ENCODE measurements around the gene HOXB5. TPM values are rescaled to one million over a fixed set of nuclear protein-coding genes. Genes with fewer than 3 reads are reported as not detected.

HOXB5 gene
- total RNA-seq, 2 experiments from 2014 or later = not detected

DNA sequence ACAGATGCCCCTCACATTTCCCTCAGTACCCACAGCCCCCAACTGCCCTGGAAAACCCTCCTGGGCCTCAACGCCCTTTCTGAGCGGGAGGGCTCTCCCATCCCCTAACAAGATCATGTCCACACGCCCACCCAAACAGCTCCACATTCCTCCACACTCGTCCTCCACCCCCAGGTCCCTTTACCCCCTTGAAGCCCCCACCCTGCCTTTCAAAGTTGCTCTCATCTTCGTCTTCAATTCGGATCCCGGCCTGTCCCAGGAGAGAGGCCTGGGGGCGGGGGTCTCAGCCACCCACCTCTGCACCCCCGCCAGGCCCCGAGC lies 29.8 kb downstream of the HOXB5 start:
- ChIA-PET CTCF (interaction anchor here (1.2 kb wide), 1 partner anchor 30 kb away, joined by 5 read pairs; the partner anchor contains the start of gene HOXB5), POLR2A (no interaction called here)
- Mint-ChIP-seq H3K4me3 (no peak overlapping the region), H3K9me3 (no peaks in the 10 kb centered on the region), H3K27me3 (peaks cover 8% of the 10 kb centered on the region), H3K36me3 (no peaks in the 10 kb centered on the region), H3K27ac (no peak overlapping the region), H3K4me1 (ENCODE audit: low read depth) (peaks cover 3% of the 10 kb centered on the region)
- DNase-seq = no peak
- intact Hi-C loops (cut with micrococcal nuclease) = loop anchor here (2.0 kb wide), 1 partner anchor 65 kb away; no protein-coding TSS in a partner anchor

DNA sequence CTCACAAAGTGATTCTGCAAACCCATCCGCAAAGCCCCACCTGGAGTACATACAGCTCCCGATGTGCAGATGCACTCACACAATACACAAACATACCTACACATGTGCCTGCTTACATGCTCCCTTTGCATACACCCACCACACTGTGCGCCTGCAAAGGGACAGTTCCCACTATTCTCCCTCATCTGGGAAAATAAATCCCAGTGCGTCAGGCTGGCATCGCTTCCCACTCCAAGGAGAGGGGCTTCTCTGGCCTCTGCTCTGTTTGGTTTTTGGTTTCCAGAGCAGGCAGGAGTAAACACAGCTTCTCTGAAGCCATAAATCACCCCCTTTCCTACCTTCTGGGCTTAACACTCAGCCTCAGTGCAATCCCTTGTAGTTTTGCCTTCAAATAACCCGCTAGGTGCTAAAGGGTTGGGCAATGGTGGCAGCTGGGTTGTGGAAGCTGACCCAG lies 30.2 kb downstream of the HOXB5 start:
- H3K27me3 Mint-ChIP-seq = peaks cover 5% of the 10 kb centered on the region
- CTCF ChIA-PET = interaction anchor here (1.2 kb wide), 1 partner anchor 30 kb away, joined by 5 read pairs; the partner anchor contains the start of gene HOXB5
- POLR2A ChIA-PET = no interaction called here
- intact Hi-C loops (cut with micrococcal nuclease) = loop anchor here (2.0 kb wide), 1 partner anchor 65 kb away; no protein-coding TSS in a partner anchor
- no peaks in the 10 kb centered on the region for H3K36me3 Mint-ChIP-seq
- DNase-seq = no peak
- H3K9me3 Mint-ChIP-seq = no peaks in the 10 kb centered on the region
- H3K4me3 Mint-ChIP-seq = no peak overlapping the region
- peaks cover 2% of the 10 kb centered on the region for H3K4me1 Mint-ChIP-seq (ENCODE audit: low read depth)
- H3K27ac Mint-ChIP-seq = no peak overlapping the region

GRCh38 chr17:48562934-48563333 lies 30.6 kb downstream of the HOXB5 start:
- Mint-ChIP-seq H3K36me3 (no peaks in the 10 kb centered on the region), H3K27ac (no peak overlapping the region), H3K9me3 (no peaks in the 10 kb centered on the region), H3K27me3 (peaks cover 3% of the 10 kb centered on the region), H3K4me3 (no peak overlapping the region), H3K4me1 (ENCODE audit: low read depth) (no peaks in the 10 kb centered on the region)
- intact Hi-C loops (cut with micrococcal nuclease) = loop anchor here (2.0 kb wide), 1 partner anchor 64 kb away; no protein-coding TSS in a partner anchor
- ChIA-PET CTCF (interaction anchor here (1.2 kb wide), 1 partner anchor 31 kb away, joined by 5 read pairs; the partner anchor contains the start of gene HOXB5), POLR2A (no interaction called here)
- no peak for DNase-seq

DNA sequence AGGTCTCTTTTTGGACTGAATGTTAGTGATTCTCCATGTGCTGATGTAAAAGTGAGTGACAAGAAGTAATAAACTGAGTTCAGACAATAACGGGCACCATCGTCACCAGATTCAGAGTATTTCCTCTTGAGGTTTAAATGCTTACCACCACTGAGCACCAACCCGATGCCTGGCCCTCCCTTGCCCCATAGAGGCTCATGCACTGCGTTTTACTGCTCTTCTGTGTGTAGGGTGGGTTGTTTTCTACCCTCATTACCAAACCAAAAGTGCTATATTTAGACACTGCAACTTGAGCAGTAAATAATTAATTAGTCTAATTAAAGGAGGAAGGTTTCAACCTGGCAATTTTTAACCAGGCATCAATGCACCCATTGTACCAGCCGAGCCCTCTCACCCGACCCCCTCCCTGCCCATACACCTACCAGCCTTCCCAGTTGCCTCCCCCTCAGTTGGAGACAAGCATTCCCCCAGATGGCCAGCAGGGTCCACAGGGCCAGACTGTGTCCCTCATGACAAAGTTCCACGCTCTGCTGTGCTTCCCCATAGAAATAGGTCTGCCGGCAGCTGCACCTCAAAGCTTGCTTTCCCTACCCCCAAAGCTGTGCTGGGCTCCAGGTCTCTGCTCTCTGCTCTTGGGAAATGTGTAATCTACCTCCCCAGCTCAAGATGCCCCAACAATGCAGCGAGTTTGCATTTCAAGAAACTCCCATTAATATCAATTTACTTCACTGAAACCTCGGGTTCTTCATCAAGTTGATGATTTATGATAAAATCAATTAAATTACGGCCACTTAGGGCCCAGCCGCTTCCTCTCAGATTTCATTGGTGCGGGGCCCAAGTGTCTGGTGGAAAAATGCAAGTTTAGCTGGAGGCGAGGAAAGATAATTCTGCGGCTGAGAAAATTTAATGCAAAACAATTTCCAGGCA lies 31.4 kb downstream of the HOXB5 start:
- H3K27me3 Mint-ChIP-seq = peaks cover 3% of the 10 kb centered on the region
- no peaks in the 10 kb centered on the region for H3K36me3 Mint-ChIP-seq
- POLR2A ChIA-PET = interaction anchor here (1.4 kb wide), 1 partner anchor 11 kb away, joined by 3 read pairs; no protein-coding TSS in a partner anchor
- intact Hi-C loops (cut with micrococcal nuclease) = loop anchor here (2.0 kb wide), 1 partner anchor 63 kb away; no protein-coding TSS in a partner anchor
- DNase-seq = no peak
- no peak overlapping the region for H3K27ac Mint-ChIP-seq
- CTCF ChIA-PET = interaction anchor here (1.0 kb wide), 1 partner anchor 22 kb away, joined by 3 read pairs; no protein-coding TSS in a partner anchor
- H3K4me3 Mint-ChIP-seq = no peak overlapping the region
- H3K4me1 Mint-ChIP-seq (ENCODE audit: low read depth) = no peaks in the 10 kb centered on the region
- no peaks in the 10 kb centered on the region for H3K9me3 Mint-ChIP-seq

DNA sequence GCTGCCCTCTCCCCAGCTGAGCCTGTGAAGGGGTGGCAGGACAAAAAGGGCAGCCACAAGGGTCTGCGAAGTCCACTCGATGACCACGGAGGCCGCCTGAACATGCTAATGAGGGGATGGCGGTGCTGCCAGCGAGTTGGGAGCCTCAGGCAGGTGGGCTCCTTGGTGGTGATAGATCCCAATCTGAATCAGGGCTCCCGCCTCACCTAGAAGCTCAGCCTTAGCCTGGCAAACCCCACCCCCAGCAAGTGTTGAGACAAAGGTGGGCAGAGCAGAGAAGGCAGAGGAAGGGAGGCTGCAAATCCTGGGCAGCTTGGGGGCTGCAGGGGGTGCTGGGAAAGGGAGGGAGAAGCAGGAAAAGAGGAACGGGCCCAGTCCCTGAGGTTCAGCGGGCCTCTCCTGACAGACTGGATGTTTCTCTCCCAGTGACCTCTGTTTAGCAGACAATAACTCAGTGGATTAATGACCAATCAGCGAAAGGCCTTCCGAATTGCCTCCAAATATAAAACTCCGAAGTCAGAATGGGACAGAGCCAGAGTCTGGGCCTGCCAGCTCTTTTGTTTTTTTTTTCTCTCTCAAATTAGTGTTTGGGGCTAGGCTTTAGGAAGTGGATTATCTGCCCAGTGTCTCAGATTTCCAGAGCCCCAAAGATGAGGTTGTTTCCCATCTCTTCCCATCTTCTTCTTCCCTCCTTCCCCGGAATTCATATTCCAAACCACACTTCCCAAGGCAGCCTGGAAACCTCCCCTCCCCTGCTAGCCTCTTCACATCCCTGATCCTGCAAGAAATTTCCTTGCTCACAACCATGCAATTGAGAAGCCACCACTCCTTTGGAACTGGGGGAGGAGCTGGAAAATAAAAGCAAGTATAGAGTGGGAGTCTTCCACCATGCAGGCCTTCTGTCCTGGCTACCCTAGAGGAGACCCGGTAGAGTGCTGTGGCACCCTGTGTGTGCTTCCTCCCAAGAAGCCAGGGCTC lies 33.5 kb downstream of the HOXB5 start:
- peaks cover 9% of the 10 kb centered on the region for H3K27me3 Mint-ChIP-seq
- H3K4me3 Mint-ChIP-seq = no peak overlapping the region
- H3K36me3 Mint-ChIP-seq = no peaks in the 10 kb centered on the region
- ChIA-PET CTCF (no interaction called here), POLR2A (interaction anchor here (1.4 kb wide), 1 partner anchor 9 kb away, joined by 3 read pairs; no protein-coding TSS in a partner anchor)
- intact Hi-C loops (cut with micrococcal nuclease) = no loop called here
- H3K4me1 Mint-ChIP-seq (ENCODE audit: low read depth) = peaks cover 3% of the 10 kb centered on the region
- DNase-seq = no peak
- no peaks in the 10 kb centered on the region for H3K9me3 Mint-ChIP-seq
- no peak overlapping the region for H3K27ac Mint-ChIP-seq

DNA sequence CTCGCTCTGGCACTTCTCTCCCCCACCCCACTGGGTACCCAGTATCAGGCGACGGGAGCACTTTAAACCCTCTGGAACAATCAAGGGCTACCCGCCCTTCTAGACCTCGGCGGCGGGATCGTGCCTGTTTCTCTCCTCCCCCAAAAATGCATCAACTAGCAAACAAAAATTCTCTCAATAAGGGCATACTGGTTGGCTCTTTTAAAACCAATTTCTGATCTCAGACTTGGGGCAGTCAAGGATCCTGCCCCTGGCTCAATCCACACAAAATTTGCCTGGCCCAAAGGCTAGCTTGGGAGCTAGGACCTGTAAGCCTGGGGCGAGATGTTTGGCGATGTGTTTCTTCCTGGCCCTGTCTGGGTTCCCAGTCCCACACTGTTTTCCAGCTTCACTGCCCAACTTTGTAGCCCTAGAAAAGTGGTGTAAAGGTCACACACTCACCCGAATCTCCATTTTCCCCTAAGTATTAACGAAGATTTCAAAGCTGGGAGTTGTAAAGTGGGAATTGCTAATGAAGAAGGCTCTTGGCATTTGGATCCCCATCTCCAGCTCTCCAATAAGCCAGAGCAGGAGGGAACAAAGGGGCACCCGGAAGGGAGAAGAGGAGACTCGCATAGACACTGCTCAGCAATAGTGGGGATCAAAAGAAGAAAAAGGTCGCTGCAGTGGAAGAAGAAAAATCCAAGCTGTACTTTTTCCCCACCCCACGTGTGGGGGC lies 34.3 kb downstream of the HOXB5 start:
- intact Hi-C loops (cut with micrococcal nuclease) = no loop called here
- ChIA-PET POLR2A (interaction anchor here (0.6 kb wide), 1 partner anchor 23 kb away, joined by 4 read pairs; no protein-coding TSS in a partner anchor), CTCF (no interaction called here)
- H3K4me3 Mint-ChIP-seq = no peak overlapping the region
- no peak overlapping the region for H3K27ac Mint-ChIP-seq
- H3K9me3 Mint-ChIP-seq = no peaks in the 10 kb centered on the region
- peaks cover 9% of the 10 kb centered on the region for H3K27me3 Mint-ChIP-seq
- no peaks in the 10 kb centered on the region for H3K36me3 Mint-ChIP-seq
- peaks cover 6% of the 10 kb centered on the region for H3K4me1 Mint-ChIP-seq (ENCODE audit: low read depth)
- DNase-seq = no peak

- DNase-seq = no peak
- intact Hi-C loops (cut with micrococcal nuclease) = no loop called here
- no peak overlapping the region for H3K4me3 Mint-ChIP-seq
- peaks cover 6% of the 10 kb centered on the region for H3K4me1 Mint-ChIP-seq (ENCODE audit: low read depth)
- no peak overlapping the region for H3K27ac Mint-ChIP-seq
- ChIA-PET CTCF (no interaction called here), POLR2A (interaction anchor here (0.6 kb wide), 1 partner anchor 22 kb away, joined by 4 read pairs; no protein-coding TSS in a partner anchor)
- H3K9me3 Mint-ChIP-seq = no peaks in the 10 kb centered on the region
- H3K36me3 Mint-ChIP-seq = no peaks in the 10 kb centered on the region
- H3K27me3 Mint-ChIP-seq = peaks cover 8% of the 10 kb centered on the region
Observed at GRCh38 chr17:48558831-48559121, 34.8 kb downstream of the HOXB5 start.

- H3K27me3 Mint-ChIP-seq = peaks cover 6% of the 10 kb centered on the region
- ChIA-PET CTCF (interaction anchor here (0.9 kb wide), 1 partner anchor 78 kb away, joined by 3 read pairs; no protein-coding TSS in a partner anchor), POLR2A (no interaction called here)
- intact Hi-C loops (cut with micrococcal nuclease) = no loop called here
- H3K4me1 Mint-ChIP-seq (ENCODE audit: low read depth) = peaks cover 6% of the 10 kb centered on the region
- H3K9me3 Mint-ChIP-seq = no peaks in the 10 kb centered on the region
- H3K4me3 Mint-ChIP-seq = no peak overlapping the region
- no peak overlapping the region for H3K27ac Mint-ChIP-seq
- no peak for DNase-seq
- H3K36me3 Mint-ChIP-seq = no peaks in the 10 kb centered on the region
Observed at GRCh38 chr17:48558057-48558830, 35.3 kb downstream of the HOXB5 start.

DNA sequence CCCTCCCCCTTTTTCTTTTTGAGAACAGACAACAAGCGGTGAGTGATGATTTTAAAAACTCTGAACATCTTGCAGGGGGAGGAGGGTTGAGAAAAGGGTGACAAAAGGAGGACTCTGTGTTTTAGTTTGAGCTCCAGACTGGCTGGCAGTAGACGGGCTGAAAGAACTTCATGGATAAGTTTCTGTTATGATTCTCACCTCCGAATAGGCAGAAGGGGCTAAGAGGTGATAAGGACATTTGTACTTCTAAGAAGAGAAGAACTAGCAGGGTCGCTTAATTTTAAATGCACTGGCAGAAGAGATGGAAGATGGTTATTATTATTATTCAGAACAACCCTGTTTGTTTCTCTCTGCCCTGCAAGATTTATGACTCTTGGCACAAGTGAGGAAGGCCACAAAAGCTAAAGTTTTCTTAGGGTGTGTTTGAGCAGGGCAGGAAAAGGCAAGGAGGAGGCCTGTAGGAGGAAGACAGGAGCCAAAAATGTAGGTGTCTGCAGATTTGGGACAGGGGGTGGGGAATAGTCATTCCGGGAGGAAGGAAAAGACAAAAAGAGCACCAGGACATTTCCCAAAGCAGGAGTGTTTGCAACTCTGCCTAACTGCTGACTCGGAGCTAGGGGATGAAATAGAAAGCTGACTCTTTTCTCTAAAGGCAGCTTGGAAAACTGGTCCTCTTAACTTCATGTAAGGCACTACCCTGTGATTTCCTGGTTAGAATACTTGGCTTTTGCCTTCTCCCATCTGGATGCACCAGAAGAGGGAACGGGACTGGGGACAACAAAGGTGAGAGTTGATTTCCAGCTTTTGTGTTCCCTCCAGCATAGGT lies 36.8 kb downstream of the HOXB5 start:
- H3K36me3 Mint-ChIP-seq = no peaks in the 10 kb centered on the region
- no peak overlapping the region for H3K27ac Mint-ChIP-seq
- H3K4me1 Mint-ChIP-seq (ENCODE audit: low read depth) = peaks cover 6% of the 10 kb centered on the region
- peaks cover 6% of the 10 kb centered on the region for H3K27me3 Mint-ChIP-seq
- DNase-seq = no peak
- no peak overlapping the region for H3K4me3 Mint-ChIP-seq
- no peaks in the 10 kb centered on the region for H3K9me3 Mint-ChIP-seq
- POLR2A ChIA-PET = no interaction called here
- intact Hi-C loops (cut with micrococcal nuclease) = no loop called here
- CTCF ChIA-PET = no interaction called here

- Mint-ChIP-seq H3K27ac (no peak overlapping the region), H3K4me3 (no peak overlapping the region), H3K9me3 (no peaks in the 10 kb centered on the region), H3K36me3 (no peaks in the 10 kb centered on the region), H3K4me1 (ENCODE audit: low read depth) (peaks cover 6% of the 10 kb centered on the region), H3K27me3 (peaks cover 6% of the 10 kb centered on the region)
- POLR2A ChIA-PET = interaction anchor here (1.3 kb wide), 1 partner anchor 10 kb away, joined by 3 read pairs; no protein-coding TSS in a partner anchor
- intact Hi-C loops (cut with micrococcal nuclease) = no loop called here
- CTCF ChIA-PET = no interaction called here
- no peak for DNase-seq
Observed at GRCh38 chr17:48556229-48556575, 37.4 kb downstream of the HOXB5 start.

Measured in activated CD4-positive, alpha-beta memory T cell treated with anti-CD3 and anti-CD28 coated beads for 36 hours (primary cell).